WTC11 (cell line): Measurements from ENCODE around the gene GSN.

Experiments
- EMX1 ChIP-seq: fragments of 250-450 bp; sonication (Bioruptor Pico); IDR thresholded peaks from 2 replicates; pipeline ENCODE4 v1.8.0; 2021; ENCODE audit warnings: mild to moderate bottlenecking
- FOXK1 ChIP-seq: sonication (generic); formaldehyde crosslinking; IDR thresholded peaks from 2 replicates; pipeline ENCODE4 v1.8.0; 2022; ENCODE audit warnings: mild to moderate bottlenecking, moderate library complexity, missing genetic modification reagents
- IRF1 ChIP-seq: sonication (generic); formaldehyde crosslinking; IDR thresholded peaks from 2 replicates; pipeline ENCODE4 v1.8.0; 2023; ENCODE audit warnings: missing genetic modification reagents
- MLX ChIP-seq: sonication (generic); formaldehyde crosslinking; IDR thresholded peaks from 2 replicates; pipeline ENCODE4 v1.8.1; 2023; ENCODE audit warnings: mild to moderate bottlenecking, missing genetic modification reagents, moderate library complexity
- TF ChIP-seq, protein P1 (sequence below): sonication (generic); formaldehyde crosslinking; IDR thresholded peaks from 2 replicates; pipeline ENCODE4 v1.8.0; 2022; ENCODE audit warnings: mild to moderate bottlenecking, missing genetic modification reagents
- TF ChIP-seq, protein P2 (sequence below): fragments of 200-600 bp; IDR thresholded peaks from 2 replicates; pipeline ENCODE4 v1.8.0; 2022; ENCODE audit warnings: antibody characterized with exemption

DNA sequence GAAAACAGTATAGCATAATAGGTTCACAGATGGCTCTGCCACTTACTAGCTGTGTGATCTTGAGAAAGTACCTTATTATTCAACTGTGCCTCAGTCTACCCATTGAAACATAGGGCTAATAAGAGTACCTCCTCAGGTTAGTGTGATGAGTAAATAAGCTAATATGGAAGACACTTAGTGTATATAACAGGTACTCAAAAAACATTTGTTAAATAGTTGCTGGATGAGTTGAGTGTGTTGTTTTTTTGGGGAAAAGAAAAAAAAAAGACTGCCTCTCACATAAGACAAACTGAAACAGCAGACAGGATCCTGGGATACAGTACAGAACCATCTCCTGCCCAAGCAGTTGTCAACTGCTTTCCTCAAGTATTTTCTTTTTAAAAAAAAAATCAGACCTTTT is 96.9 kb downstream of the GSN start:
- TF ChIP-seq IRF1 (CRISPR knock-in tag): no peak
- no peak for TF ChIP-seq MLX (CRISPR knock-in tag)
- TF ChIP-seq, protein P1, sequence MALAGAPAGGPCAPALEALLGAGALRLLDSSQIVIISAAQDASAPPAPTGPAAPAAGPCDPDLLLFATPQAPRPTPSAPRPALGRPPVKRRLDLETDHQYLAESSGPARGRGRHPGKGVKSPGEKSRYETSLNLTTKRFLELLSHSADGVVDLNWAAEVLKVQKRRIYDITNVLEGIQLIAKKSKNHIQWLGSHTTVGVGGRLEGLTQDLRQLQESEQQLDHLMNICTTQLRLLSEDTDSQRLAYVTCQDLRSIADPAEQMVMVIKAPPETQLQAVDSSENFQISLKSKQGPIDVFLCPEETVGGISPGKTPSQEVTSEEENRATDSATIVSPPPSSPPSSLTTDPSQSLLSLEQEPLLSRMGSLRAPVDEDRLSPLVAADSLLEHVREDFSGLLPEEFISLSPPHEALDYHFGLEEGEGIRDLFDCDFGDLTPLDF: no peak
- TF ChIP-seq, protein P2, sequence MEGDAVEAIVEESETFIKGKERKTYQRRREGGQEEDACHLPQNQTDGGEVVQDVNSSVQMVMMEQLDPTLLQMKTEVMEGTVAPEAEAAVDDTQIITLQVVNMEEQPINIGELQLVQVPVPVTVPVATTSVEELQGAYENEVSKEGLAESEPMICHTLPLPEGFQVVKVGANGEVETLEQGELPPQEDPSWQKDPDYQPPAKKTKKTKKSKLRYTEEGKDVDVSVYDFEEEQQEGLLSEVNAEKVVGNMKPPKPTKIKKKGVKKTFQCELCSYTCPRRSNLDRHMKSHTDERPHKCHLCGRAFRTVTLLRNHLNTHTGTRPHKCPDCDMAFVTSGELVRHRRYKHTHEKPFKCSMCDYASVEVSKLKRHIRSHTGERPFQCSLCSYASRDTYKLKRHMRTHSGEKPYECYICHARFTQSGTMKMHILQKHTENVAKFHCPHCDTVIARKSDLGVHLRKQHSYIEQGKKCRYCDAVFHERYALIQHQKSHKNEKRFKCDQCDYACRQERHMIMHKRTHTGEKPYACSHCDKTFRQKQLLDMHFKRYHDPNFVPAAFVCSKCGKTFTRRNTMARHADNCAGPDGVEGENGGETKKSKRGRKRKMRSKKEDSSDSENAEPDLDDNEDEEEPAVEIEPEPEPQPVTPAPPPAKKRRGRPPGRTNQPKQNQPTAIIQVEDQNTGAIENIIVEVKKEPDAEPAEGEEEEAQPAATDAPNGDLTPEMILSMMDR: no peak
- no peak for TF ChIP-seq FOXK1
- no peak for TF ChIP-seq EMX1 (CRISPR knock-in tag)
